IMR-90 (cell line): ENCODE data around the gene STK35.

Source experiments
- BHLHE40 ChIP-seq: fragments of 150-350 bp; IDR thresholded peaks from 2 replicates; pipeline ENCODE4 v1.6.1; 2016; ENCODE audit warnings: mild to moderate bottlenecking, low read depth, low read length
- CHD1 ChIP-seq: IDR thresholded peaks from 2 replicates; pipeline ENCODE4 v1.6.1; 2012; ENCODE audit warnings: low read depth, low read length, improper control_type of control experiment
- CTCF ChIP-seq: conservative IDR thresholded peaks from 2 replicates; pipeline ENCODE4 v1.5.1; 2012; ENCODE audit warnings: mild to moderate bottlenecking, low read depth, low read length, improper control_type of control experiment
- FOS ChIP-seq: fragments of 150-350 bp; IDR thresholded peaks from 2 replicates; pipeline ENCODE4 v1.6.1; 2016; ENCODE audit warnings: low read depth, low read length
- MAFK ChIP-seq: IDR thresholded peaks from 2 replicates; pipeline ENCODE4 v1.6.1; 2012; ENCODE audit warnings: low read depth, low read length, improper control_type of control experiment
- MAZ ChIP-seq: IDR thresholded peaks from 2 replicates; pipeline ENCODE4 v1.6.1; 2012; ENCODE audit warnings: low read depth, mild to moderate bottlenecking, low read length, improper control_type of control experiment, moderate library complexity, borderline replicate concordance
- MXI1 ChIP-seq: IDR thresholded peaks from 2 replicates; pipeline ENCODE4 v1.6.1; 2012; ENCODE audit warnings: low read depth, mild to moderate bottlenecking, low read length, moderate library complexity, borderline replicate concordance
- POLR2A ChIP-seq: IDR thresholded peaks from 2 replicates; pipeline ENCODE4 v1.6.1; 2012; ENCODE audit warnings: mild to moderate bottlenecking, low read depth, low read length
- RCOR1 ChIP-seq: IDR thresholded peaks from 2 replicates; pipeline ENCODE4 v1.6.1; 2012; ENCODE audit warnings: mild to moderate bottlenecking, low read length, improper control_type of control experiment; ENCODE audit not compliant: insufficient replicate concordance
- RFX5 ChIP-seq: IDR thresholded peaks from 2 replicates; pipeline ENCODE4 v1.8.0; 2012; ENCODE audit warnings: low read depth, mild to moderate bottlenecking, low read length, moderate library complexity
- SMC3 ChIP-seq: fragments of 150-350 bp; IDR thresholded peaks from 2 replicates; pipeline ENCODE4 v1.6.1; 2016; ENCODE audit warnings: low read depth, mild to moderate bottlenecking, antibody characterized with exemption, low read length, moderate library complexity
- USF2 ChIP-seq: fragments of 150-350 bp; IDR thresholded peaks from 2 replicates; pipeline ENCODE4 v1.6.1; 2017; ENCODE audit warnings: mild to moderate bottlenecking, antibody characterized with exemption, low read length, low read depth

GRCh38 chr20:2170404-2170803 lies 68.8 kb downstream of the STK35 start:
- TF ChIP-seq POLR2A (no peak), CTCF (no peak), FOS (no peak), RCOR1 (no peak), SMC3 (no peak), RFX5 (no peak), USF2 (no peak), MAZ (no peak), MAFK (no peak), MXI1 (no peak), BHLHE40 (no peak), CHD1 (no peak)
